Astrocyte of the hippocampus (primary cell): ENCODE measurements around the gene ZNF768.
"Not testable (repeated sequence)": the region's sequence is repeated elsewhere in the genome, so short reads cannot be mapped to it uniquely, and the experiment has no call there.

Source experiments
- DNase-seq: peaks from one replicate; pipeline ENCODE4 v3.0.0; 2011; ENCODE audit warnings: low read depth, low spot score

ZNF768 gene

DNA sequence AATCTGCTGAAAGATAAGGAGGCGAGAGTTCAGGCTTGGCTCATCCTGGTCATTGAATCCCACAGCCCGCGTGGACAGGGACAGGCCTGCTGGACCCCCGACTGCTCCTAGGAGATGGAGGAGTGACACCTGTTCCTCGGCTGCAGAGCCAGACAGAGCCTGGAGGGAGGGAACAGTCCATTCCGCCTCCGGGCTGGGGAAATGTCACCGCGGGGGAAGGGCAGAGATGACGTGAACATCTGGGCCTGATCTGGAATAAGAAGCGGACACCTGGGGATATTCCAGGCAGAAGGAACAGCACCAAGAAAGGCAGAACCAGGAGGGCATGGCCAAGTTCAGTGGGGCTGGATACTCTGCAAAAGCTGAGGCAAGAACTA is 6.8 kb upstream of the ZNF768 start:
- DNase-seq = no peak

- DNase-seq = no peak
Observed at GRCh38 chr16:30532285-30533145, 6.1 kb upstream of the ZNF768 start.

GRCh38 chr16:30530163-30531037 is 4.0 kb upstream of the ZNF768 start:
- DNase-seq = no peak

DNA sequence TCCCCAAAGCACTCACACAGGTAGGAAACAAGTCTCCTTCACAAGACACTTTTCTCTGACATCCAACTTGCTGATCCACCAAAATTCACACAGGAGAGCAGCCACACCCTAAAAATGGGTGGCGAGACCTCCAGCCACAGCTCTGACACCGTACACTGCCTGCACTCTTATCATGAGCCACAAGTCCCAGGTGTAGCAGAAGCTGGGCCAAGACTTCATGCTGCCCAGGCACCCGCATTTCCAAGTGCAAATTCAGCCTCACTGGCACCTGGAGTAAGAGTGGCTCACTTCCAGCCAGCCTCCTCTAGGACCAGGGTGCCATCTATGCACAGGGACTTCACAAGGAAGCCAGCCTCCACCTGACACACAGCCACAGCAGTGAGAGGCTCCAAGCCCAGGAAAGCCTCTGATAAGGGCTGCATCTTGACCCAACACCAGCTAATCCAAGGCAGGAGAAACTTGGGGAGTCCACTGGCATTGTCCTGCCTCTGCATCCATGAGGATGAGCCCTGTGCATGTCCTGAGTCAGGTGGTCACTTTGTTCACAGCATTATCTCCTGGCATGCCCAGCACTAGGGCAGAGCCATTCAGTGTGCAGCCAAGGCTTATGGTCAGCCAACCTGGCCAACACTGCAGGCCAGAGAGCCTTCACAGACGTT is 2.6 kb upstream of the ZNF768 start:
- DNase-seq = no peak

DNA sequence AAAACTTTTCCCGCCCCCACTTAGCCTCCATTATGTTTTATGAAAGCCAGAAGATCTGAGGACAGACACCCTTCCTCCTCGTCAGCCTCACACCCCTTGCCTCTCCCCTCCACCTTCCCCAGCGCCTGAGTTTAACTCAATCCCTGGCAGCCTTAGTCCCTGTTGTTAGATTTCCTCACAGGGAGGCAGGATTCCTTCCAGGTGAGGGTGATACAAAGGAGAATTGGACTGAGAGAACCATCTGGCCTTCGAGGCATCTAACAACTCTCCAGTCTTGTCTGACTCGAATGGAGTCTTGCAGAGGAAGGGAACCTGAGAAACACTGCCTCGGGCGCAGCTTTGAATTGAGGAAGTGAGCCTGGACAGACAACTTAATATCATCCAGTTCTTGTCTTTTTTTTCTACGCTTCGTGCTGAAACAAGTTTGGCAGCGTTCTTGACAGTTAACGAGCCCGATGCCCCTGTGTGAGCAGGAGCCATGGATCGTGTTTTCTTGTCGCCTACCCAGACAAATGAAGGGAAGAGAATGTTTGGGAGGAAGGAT is 1.3 kb upstream of the ZNF768 start:
- no peak for DNase-seq

GRCh38 chr16:30526823-30527634 is 663 bp upstream of the ZNF768 start:
- peak; percentile 100 for DNase-seq

GRCh38 chr16:30525844-30526136 is 576 bp downstream of the ZNF768 start:
- no peak for DNase-seq

DNA sequence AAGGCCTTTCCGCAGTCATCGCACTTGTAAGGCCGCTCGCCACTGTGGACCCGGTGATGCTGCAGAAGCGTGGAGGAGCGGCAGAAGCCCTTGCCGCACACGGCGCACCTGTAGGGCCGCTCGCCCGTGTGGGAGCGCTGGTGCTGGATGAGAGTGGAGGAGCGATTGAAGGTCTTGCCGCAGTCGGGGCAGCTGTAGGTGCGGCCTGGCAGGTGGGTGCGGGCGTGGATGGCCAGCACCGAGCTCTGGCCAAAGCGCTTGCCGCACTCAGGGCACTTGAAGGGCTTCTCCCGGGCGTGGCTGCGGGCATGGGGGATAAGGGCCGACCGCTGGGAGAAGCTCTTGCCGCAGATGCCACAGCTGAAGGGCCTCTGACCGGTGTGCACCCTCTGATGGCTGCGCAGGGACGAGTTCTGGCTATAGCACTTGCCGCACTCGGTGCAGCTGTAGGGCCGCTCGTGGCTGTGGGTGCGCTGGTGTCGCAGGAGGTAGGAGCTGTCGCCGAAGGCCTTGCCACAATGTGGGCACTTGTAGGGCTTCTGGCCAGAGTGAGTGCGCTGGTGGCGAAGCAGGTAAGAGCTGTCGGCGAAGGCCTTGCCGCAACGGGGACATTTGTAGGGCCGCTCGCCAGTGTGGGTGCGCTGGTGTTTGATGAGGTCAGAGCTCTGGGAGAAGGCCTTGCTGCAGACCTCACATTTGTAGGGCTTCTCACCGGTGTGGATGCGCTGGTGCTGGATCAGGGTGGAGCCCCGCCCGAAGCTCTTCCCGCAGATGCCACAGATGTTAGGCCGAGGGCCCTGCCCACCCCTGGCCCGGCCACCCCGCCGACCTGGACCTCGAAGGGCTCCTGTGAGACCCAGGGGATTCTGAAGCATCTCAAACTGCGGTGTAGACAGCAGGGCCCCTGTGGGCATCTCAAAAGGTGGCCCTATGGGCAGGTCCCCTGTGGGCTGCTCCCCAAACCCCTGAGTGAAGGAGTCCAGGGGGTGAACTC is 1.5 kb downstream of the ZNF768 start:
- DNase-seq = no peak

DNA sequence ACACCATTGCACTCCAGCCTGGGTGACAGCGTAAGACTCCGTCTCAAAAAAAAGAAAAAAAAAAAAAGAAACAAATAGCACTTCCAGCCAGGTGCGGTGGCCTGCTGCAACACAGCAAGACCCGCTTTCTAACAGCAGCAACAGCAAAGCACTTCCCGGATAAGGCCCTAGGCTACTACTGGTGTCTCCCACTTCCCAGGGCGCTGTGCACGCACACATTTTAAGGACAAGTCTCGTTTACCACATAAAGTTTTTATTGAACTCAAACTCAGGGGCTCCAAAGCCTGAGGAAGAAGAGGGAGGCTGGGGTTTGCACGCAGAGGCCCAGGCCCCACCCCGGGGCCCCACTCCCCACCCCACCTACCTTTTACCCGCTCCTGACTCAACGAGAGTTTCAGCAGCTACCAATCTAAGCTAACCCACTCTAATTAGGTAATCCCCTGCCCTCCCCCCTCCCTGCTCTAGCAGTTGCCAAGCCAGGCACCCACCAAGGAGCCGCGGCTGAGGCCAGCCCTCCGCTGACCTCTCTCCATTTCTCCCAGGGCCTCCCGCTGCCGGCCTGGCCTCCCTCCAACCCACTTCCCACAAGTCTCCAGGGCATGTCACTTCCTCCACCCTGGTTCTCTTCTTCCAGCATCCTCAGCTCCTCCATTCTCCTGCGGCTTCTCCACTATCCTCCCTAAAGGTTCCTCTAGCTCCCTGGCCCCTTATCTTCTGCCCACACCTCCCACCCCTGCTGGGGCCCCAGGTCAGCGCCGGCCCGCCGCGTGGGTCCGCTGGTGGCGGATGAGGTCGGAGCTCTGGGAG is 2.4 kb downstream of the ZNF768 start:
- peak; percentile 30 for DNase-seq

DNA sequence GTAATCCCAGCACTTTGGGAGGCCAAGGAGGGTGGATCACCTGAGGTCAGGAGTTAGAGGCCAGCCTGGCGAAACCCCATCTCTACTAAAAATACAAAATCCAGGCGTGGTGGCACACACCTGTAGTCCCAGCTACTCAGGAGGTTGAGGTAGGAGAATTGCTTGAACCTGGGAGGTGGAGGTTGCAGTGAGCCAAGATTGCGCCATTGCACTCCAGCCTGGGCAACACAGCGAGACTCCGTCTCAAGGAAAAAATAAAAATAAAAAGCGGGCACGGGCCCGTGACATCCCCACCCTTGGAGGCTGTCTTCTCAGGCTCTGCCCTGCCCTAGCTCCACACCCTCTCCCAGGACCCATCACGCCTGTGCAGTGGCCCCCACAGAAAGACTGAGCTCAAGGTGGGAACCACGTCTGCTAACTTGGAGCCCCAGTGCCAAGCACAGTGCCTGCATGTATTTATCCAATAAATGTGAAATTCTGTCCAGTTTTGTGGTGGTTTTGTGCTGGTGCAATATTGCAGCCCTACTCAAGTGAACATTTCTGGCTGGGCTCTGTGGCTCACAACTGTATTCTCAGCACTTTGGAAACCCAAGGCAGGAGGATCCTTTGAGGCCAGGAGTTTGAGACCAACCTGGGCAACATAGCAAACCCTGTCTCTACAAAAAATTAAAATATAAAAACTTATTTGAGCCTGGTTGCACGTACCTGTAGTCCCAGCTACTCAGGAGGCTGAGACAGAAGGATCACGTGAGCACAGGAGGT is 3.5 kb downstream of the ZNF768 start:
- DNase-seq = not testable (repeated sequence)

DNA sequence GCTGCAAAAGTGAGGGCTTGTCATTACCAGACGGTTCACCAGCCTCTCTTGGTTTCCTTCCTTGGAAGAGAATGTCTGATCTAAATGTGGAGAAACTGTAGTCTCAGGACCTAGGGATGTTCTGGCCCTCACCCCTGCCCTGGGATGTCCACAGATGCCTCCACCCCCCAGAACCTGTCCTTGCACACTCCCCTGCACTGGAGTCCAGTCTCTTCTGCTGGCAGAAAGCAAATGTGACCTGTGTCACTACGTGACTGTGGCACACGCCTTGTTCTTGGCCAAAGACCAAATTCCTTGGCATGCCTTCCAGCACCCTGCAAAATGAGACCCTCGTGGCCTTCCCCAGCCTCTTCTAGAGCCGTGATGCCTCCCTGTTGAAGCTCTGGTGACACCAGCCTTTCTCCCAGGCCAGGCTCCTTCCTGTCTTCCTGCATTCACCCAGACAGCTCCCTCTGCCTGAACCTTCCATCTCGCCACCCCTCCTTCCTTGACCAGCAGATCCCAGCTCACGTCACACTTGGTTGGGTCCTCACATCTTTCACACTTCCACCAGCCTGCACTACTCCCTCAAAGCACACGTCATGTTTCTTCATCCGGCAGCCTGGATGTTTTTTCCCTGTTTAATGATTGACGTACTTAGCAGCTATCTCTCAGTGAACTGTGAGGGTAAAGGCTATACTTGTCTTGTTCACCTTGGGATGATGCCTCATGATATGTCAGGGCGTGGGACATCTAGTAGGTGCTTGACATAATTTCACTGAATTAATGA is 4.3 kb downstream of the ZNF768 start:
- no peak for DNase-seq

GRCh38 chr16:30521476-30521872 is 4.9 kb downstream of the ZNF768 start:
- DNase-seq = no peak

GRCh38 chr16:30519120-30520049 is 7.0 kb downstream of the ZNF768 start:
- DNase-seq = no peak

GRCh38 chr16:30518552-30518951 is 7.8 kb downstream of the ZNF768 start:
- DNase-seq = no peak

- DNase-seq = no peak
Observed at GRCh38 chr16:30515275-30515674, 11.1 kb downstream of the ZNF768 start.

DNA sequence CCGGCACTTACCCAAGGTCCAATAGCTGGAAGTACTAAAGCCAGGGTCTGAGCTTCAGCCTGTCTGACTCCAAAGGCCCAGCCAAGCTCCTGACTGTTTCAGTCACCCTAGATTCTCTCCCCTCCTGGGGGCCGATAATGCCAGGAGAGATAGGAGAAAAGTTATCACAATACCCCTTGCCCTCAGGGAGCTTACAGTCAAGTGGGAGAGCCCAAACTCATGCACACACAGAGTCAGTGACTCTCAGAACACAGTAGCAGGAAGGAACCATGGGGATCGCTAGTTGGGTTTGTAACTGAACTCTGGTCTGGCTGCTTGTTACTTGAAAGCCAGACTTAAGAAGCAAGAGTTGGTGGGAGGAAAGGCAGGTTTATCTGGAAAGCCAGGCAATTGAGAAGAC is 14.9 kb downstream of the ZNF768 start:
- no peak for DNase-seq
